IgD-negative memory B cell (primary cell): ENCODE results near the gene CYP17A1. TPM values are rescaled to one million over a fixed set of nuclear protein-coding genes. Genes with fewer than 3 reads are reported as not detected.
"Not testable (repeated sequence)": the region's sequence is repeated elsewhere in the genome, so short reads cannot be mapped to it uniquely, and the experiment has no call there.

Experiments
- H3K27ac Mint-ChIP-seq, 3 donors: one replicate each; pipeline ENCODE4 v1.8.0; 2020 to 2022; ENCODE audit warnings: mild to moderate bottlenecking in 3 of 3, mixed read lengths in 3 of 3, moderate library complexity in 1 of 3
- H3K27me3 Mint-ChIP-seq: one replicate; pipeline ENCODE4 v1.8.0; 2021; ENCODE audit warnings: mixed read lengths
- H3K36me3 Mint-ChIP-seq: one replicate; pipeline ENCODE4 v1.8.0; 2020; ENCODE audit warnings: mild to moderate bottlenecking, mixed read lengths
- H3K4me1 Mint-ChIP-seq, 3 donors: one replicate each; pipeline ENCODE4 v1.8.0; 2020 to 2022; ENCODE audit warnings: mixed read lengths in 3 of 3, mild to moderate bottlenecking in 1 of 3
- H3K4me3 Mint-ChIP-seq, 4 donors: one replicate each; pipeline ENCODE4 v1.8.0; 2020 to 2022; ENCODE audit warnings: mild to moderate bottlenecking in 4 of 4, mixed read lengths in 4 of 4, moderate library complexity in 3 of 4
- H3K9me3 Mint-ChIP-seq, 3 donors: one replicate each; pipeline ENCODE4 v1.8.0; 2020 to 2021; ENCODE audit warnings: mixed read lengths in 3 of 3, mild to moderate bottlenecking in 1 of 3
- polyA plus RNA-seq: library from polyadenylated mRNA; unstranded; fragments of 300-500 nt; fragmentation: Illumina TruSeq; gene quantifications from one replicate; pipeline ENCODE4 v1.2.3, GENCODE V29; 2021

The CYP17A1 gene
- polyA plus RNA-seq, 1 donor from 2014 or later = 0.09 TPM

DNA sequence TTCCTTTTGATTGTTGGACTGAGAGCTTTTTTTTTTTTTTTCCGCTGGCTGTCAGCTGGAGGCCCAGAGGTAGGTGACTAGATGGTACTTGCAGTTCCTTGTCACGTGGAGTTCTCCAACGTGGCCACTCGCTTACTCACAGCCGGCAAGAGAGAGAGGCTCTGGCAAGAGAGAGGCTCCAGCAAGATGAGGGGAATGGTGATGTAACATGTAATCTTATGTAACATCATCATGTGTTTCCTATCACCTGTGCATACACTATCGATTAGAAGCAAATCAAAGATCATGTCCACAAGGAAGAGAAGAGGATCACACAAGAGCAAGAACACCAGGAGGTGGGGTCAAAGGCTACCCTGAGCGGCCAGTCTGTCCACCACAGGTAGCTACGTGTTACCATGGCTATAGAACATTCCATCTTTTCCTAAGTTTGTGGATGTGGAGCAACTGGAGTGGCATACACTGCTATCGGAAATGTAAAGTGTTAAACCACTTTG is 12.9 kb upstream of the CYP17A1 start:
- H3K4me1 Mint-ChIP-seq = peaks cover 4 to 7% (median 6%) of the 10 kb centered on the region in 3 donors
- H3K36me3 Mint-ChIP-seq = peaks cover 1% of the 10 kb centered on the region
- no peaks in the 10 kb centered on the region for H3K9me3 Mint-ChIP-seq
- H3K4me3 Mint-ChIP-seq = peak overlapping the region in 1 of 4 donors; percentile 61
- peak overlapping the region in 1 of 3 donors; percentile 55 for H3K27ac Mint-ChIP-seq
- no peaks in the 10 kb centered on the region for H3K27me3 Mint-ChIP-seq

DNA sequence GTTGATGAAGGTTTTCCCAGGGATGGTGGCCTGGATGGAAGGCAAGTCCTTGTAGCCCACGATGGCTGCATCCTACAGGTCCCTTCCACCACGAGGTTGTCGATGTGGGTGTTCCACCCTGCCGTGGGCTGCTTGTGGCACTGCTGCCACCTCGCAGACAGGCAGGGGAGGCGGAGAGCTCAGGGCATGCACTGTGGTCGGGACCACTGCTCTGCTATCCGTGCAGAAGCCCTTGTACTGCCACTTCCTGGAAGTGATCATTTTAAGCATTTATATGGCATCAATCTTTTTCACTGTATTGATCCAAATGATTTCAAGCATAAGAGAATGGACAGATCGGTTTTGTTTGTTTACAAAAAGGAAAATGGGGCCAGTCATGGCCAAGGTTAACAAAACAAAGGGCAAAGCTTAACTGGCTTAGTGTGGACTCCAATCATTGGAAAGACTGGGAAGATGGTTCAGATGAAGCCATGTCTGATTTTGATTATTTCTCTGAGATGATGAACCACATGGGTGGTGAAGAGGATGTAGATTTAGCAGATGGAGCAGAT is 8.2 kb upstream of the CYP17A1 start:
- Mint-ChIP-seq H3K36me3 (peaks cover 1% of the 10 kb centered on the region), H3K4me3 (no peak overlapping the region), H3K27me3 (peaks cover 6% of the 10 kb centered on the region), H3K9me3 (peaks cover 0 to 5% (median 0%) of the 10 kb centered on the region in 3 donors), H3K27ac (no peak overlapping the region), H3K4me1 (no peaks in the 10 kb centered on the region)

GRCh38 chr10:102844190-102844776 is 7.1 kb upstream of the CYP17A1 start:
- H3K27me3 Mint-ChIP-seq = peaks cover 10% of the 10 kb centered on the region
- not testable (repeated sequence) for H3K27ac Mint-ChIP-seq, H3K9me3 Mint-ChIP-seq, H3K4me3 Mint-ChIP-seq, H3K36me3 Mint-ChIP-seq, H3K4me1 Mint-ChIP-seq

DNA sequence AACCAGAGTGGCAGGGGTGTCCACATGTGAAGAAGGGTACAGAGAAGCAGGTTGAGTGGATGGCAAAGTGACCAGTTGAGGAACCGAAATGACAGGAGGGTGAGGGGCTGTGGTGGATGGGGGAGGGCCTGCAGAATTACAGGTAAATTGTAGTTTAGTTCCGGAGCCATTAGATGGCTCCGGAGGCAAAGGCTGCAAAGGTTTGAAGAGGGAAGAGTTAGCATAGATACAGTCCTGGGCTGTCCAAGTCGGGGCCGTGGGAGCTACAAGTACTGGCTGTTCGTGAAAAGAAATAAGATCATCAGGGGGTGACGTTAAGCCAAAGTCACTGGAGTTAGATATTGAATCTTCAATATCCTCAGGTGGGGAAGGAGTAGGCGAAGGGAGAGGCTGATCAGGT is 5.9 kb upstream of the CYP17A1 start:
- not testable (repeated sequence) for H3K4me3 Mint-ChIP-seq, H3K4me1 Mint-ChIP-seq, H3K27ac Mint-ChIP-seq, H3K36me3 Mint-ChIP-seq
- Mint-ChIP-seq H3K27me3 (peaks cover 12% of the 10 kb centered on the region), H3K9me3 (peaks cover 3 to 11% (median 10%) of the 10 kb centered on the region in 3 donors)

DNA sequence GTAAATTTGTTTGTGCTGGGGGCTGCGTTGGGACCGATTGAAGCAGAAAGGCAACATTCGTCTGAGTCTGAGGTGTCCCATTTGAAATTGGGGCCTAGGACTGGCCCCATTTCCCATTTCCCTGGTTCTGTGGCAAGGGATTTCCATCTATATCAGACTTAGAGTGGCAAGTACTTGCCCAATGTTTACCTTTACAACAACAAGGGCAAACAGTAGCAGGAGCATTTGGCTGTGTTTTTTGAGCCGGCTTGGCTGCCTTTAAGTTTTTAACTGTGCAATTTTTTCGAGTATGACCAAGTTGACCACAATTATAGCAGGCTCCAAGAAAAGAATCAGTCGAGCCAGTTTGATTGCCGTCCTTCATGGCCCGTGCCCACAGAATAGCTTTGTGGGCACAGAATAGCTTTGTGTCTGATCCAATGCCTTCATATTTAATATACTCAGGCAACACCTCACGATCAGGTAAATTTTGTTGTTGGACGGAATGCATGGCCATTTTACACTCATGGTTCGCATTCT is 4.7 kb upstream of the CYP17A1 start:
- Mint-ChIP-seq H3K9me3 (peaks cover 6 to 21% (median 17%) of the 10 kb centered on the region in 3 donors), H3K4me1 (no peaks in the 10 kb centered on the region), H3K27ac (no peak overlapping the region), H3K4me3 (no peak overlapping the region), H3K27me3 (peaks cover 16% of the 10 kb centered on the region), H3K36me3 (peaks cover 6% of the 10 kb centered on the region)

- H3K4me1 Mint-ChIP-seq, H3K4me3 Mint-ChIP-seq, H3K36me3 Mint-ChIP-seq, H3K27ac Mint-ChIP-seq: not testable (repeated sequence)
- H3K9me3 Mint-ChIP-seq = peaks cover 6 to 21% (median 12%) of the 10 kb centered on the region in 3 donors
- peaks cover 16% of the 10 kb centered on the region for H3K27me3 Mint-ChIP-seq
Measured at GRCh38 chr10:102838276-102838927, 1.2 kb upstream of the CYP17A1 start.

- peaks cover 7% of the 10 kb centered on the region for H3K36me3 Mint-ChIP-seq
- no peaks in the 10 kb centered on the region for H3K4me1 Mint-ChIP-seq
- H3K4me3 Mint-ChIP-seq = no peak overlapping the region
- peaks cover 6 to 21% (median 12%) of the 10 kb centered on the region in 3 donors for H3K9me3 Mint-ChIP-seq
- H3K27me3 Mint-ChIP-seq = peaks cover 11% of the 10 kb centered on the region
- H3K27ac Mint-ChIP-seq = no peak overlapping the region
Measured at GRCh38 chr10:102835007-102835482, 2.2 kb downstream of the CYP17A1 start.

- Mint-ChIP-seq H3K4me3 (no peak overlapping the region), H3K27ac (peak overlapping the region in 1 of 3 donors; percentile 73), H3K27me3 (peaks cover 8% of the 10 kb centered on the region), H3K36me3 (peaks cover 4% of the 10 kb centered on the region), H3K4me1 (no peaks in the 10 kb centered on the region), H3K9me3 (peaks cover 6 to 17% (median 12%) of the 10 kb centered on the region in 3 donors)
Measured at GRCh38 chr10:102834143-102834542, 3.1 kb downstream of the CYP17A1 start.

DNA sequence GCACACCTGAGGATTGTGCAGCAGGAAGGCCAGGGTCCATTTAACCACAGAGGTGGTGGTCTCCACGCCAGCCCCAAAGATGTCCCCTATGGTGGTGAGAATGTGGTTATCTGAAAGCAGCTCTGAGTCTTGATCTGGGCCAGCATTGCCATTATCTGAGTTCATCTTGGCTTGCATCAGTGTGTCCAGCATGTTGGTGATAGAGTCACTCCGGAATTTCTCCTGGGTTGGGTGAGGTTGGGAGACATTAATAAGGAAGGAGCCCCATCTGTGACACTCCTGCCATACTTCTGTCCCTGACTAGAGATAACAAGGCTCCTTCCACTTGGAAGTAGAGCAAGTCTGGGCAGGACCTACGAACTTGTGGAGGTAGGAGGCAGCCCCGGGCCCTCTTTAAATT is 4.2 kb downstream of the CYP17A1 start:
- H3K27ac Mint-ChIP-seq = no peak overlapping the region
- peaks cover 2 to 8% (median 5%) of the 10 kb centered on the region in 3 donors for H3K9me3 Mint-ChIP-seq
- peaks cover 1% of the 10 kb centered on the region for H3K36me3 Mint-ChIP-seq
- H3K4me1 Mint-ChIP-seq = no peaks in the 10 kb centered on the region
- peaks cover 5% of the 10 kb centered on the region for H3K27me3 Mint-ChIP-seq
- no peak overlapping the region for H3K4me3 Mint-ChIP-seq

DNA sequence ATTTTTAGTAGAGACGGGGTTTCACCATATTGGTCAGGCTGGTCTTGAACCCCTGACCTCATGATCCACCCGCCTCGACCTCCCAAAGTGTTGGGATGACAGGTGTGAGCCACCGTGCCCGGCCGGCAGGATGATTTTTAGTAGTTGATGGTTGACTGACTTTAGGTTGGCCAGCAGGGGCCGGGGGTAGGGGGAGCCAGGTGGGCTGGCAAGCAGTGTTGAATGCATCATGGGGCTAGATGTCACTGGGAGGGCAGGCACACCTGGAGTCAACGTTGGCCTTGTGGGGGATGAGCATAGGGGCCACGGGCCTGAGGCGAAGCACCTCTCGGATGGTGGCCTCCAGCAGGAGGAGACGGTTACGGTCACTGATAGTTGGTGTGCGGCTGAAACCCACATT is 5.0 kb downstream of the CYP17A1 start:
- peaks cover 2% of the 10 kb centered on the region for H3K27me3 Mint-ChIP-seq
- H3K9me3 Mint-ChIP-seq = peaks cover 0 to under 1% (median 0%) of the 10 kb centered on the region in 3 donors
- peaks cover 1% of the 10 kb centered on the region for H3K36me3 Mint-ChIP-seq
- H3K4me3 Mint-ChIP-seq = no peak overlapping the region
- H3K27ac Mint-ChIP-seq = peak overlapping the region in 1 of 3 donors; percentile 33
- no peaks in the 10 kb centered on the region for H3K4me1 Mint-ChIP-seq

DNA sequence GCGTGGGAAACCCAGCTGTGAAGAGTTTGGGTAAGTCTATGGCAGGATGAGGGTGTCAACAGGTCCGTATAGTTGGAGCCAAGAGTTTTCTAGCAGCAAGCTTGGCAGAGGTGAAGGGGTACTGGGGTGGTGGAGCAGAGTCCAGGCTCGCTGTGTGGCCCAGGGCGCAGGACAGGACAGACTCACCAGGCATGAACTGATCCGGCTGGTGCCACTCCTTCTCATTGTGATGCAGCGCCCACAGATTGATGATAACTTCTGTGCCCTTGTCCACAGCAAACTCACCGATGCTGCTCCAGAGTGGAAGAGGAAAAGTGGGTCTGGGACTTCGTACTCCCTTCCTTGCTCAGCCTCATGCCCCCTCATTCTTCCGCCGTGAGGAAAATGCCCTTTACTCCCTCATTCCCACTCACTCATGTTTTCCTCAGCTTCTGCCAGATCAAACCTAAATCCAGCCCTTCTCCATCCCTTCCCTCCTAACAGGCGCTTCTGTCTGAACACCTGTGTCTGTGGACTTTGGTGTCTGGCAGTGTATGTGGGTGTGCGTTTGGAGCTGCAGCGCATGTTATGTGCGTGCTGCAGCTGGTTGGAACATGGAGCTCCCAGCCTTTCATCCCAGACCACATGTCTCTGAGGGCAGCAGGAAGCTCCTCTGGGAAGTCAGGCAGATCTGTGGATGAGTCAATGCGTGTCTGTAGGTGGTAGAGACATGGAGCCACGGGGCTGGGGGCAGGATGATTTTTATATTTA is 5.7 kb downstream of the CYP17A1 start:
- Mint-ChIP-seq H3K4me1 (no peaks in the 10 kb centered on the region), H3K4me3 (no peak overlapping the region), H3K27ac (peak overlapping the region in 1 of 3 donors; percentile 33)

DNA sequence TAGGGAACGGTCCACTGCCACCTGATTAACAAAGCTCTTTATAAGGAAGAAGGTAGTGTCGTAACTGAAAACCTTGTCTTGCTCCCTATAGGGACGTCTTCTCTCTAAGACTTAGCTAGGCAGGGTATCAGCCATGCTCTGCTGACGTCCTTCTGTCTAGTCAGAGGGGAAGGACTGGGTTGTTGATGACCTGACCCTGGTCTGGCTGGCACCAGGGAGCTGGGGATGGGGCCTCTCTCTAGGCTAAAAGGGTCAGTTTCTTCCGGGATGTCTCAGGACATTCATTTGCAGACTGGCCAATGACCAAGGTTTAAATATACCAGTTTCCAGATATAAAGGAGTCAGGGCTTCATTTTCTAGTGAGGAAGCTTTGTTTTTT is 9.6 kb downstream of the CYP17A1 start:
- Mint-ChIP-seq H3K4me3 (no peak overlapping the region), H3K36me3 (peaks cover 1% of the 10 kb centered on the region), H3K4me1 (no peaks in the 10 kb centered on the region), H3K27me3 (peaks cover 3% of the 10 kb centered on the region), H3K9me3 (no peaks in the 10 kb centered on the region), H3K27ac (no peak overlapping the region)

More for the DNA sequence above, 5.7 kb downstream of the CYP17A1 start:
- Mint-ChIP-seq H3K9me3 (no peaks in the 10 kb centered on the region), H3K36me3 (peaks cover 1% of the 10 kb centered on the region), H3K27me3 (peaks cover 2% of the 10 kb centered on the region)

- Mint-ChIP-seq H3K4me1 (no peaks in the 10 kb centered on the region), H3K36me3 (peaks cover 1% of the 10 kb centered on the region), H3K27ac (no peak overlapping the region), H3K4me3 (no peak overlapping the region), H3K27me3 (peaks cover 5% of the 10 kb centered on the region), H3K9me3 (no peaks in the 10 kb centered on the region)
Measured at GRCh38 chr10:102826148-102826796, 10.9 kb downstream of the CYP17A1 start.

- Mint-ChIP-seq H3K4me3 (peak overlapping the region in 1 of 4 donors; percentile 39), H3K9me3 (no peaks in the 10 kb centered on the region), H3K27ac (no peak overlapping the region), H3K36me3 (no peaks in the 10 kb centered on the region), H3K27me3 (peaks cover 3% of the 10 kb centered on the region), H3K4me1 (no peaks in the 10 kb centered on the region)
Measured at GRCh38 chr10:102824664-102825063, 12.5 kb downstream of the CYP17A1 start.
